ENCODE results near the gene ZNF530.

ZNF530 gene
- total RNA-seq, result 4.4 to 6.6 (median 4.8) reads per million in 3 donors

DNA sequence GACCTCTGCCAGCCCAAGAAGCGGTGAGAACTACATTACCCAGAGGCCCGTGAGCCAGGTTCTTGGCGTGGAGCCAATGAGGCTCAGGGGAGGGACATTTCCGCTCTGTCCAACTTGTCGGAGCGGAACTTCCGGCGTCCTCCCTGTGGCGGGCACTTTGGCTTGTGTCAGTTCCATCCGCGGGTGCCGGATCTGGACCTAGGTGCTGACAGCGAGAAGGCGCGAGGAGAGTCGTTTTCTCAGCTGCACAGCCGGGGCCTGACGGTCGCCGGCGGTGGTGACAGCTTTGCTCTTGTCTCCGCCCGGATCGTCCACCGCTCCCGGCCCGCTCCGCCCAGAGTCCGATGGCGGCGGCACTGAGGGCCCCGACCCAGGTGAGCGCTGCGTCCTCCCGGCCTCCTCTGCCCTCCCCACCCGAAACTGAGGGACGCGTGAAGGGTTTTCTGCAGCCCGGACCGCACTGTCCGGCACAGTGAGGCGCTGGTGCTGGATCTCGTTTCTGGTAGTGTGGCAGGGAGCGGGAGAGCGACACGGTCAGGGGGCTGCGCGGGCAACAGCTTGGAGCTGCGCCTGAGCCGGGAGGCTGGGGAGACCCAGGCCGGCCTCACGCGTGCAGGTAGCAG lies at the start of gene ZNF530:
Gene ZNF530, plus strand, starts transcription at position 125 of the 623 bp plus-strand sequence. CDS start 4,461 bp downstream, outside the sequence.
- Histone ChIP-seq H3K27me3 (replicated peaks; ENCODE audit: control insufficient read depth, insufficient read depth, low read length, poor library complexity, severe bottlenecking) (no peaks in the 10 kb centered on the region), H3K4me3 (ENCODE audit: insufficient read depth, low read depth, low read length, poor library complexity, severe bottlenecking) (peak within 1 kb of the TSS; percentile 77), H3K9me3 (ENCODE audit: control insufficient read depth, low read length) (peaks cover 10% of the 10 kb centered on the region), H3K27ac (ENCODE audit: insufficient read depth, low read length, poor library complexity, severe bottlenecking) (no peak within 1 kb of the TSS), H3K4me1 (ENCODE audit: control insufficient read depth, insufficient read depth, low read length, poor library complexity, severe bottlenecking) (peaks cover 4% of the 10 kb centered on the region), H3K36me3 (ENCODE audit: control insufficient read depth, insufficient read depth, low read length) (peaks cover 16% of the 10 kb centered on the region)
- peak; percentile 56 to 74 (median 68) for DNase-seq

DNA sequence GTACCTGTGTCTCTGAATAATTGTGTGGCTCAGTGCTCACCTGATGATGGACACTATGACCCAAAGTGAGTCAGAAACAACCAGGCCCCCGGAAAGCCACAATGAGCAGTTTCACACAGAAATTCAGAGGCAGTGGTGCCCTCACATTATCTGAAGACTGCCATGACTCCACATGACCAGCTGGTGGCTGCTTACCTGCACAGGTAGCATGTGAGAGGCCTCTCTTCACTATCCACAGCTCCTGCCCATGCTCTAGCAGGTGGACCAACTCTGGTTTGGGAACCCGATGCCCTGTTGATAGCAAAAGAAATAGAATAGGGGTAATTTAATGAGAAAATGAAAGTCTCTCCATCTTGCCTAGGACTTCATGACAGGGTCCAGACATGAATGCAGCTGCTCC lies 47.3 kb upstream of the ZNF530 start:
- Histone ChIP-seq H3K36me3 (ENCODE audit: control insufficient read depth, insufficient read depth, low read length) (peaks cover 87% of the 10 kb centered on the region), H3K4me3 (ENCODE audit: insufficient read depth, low read depth, low read length, poor library complexity, severe bottlenecking) (no peak overlapping the region), H3K27ac (ENCODE audit: insufficient read depth, low read length, poor library complexity, severe bottlenecking) (no peak overlapping the region), H3K27me3 (replicated peaks; ENCODE audit: control insufficient read depth, insufficient read depth, low read length, poor library complexity, severe bottlenecking) (no peaks in the 10 kb centered on the region), H3K9me3 (ENCODE audit: control insufficient read depth, low read length) (peaks cover 32% of the 10 kb centered on the region), H3K4me1 (ENCODE audit: control insufficient read depth, insufficient read depth, low read length, poor library complexity, severe bottlenecking) (no peaks in the 10 kb centered on the region)
- no peak for DNase-seq

GRCh38 chr19:57557659-57558058 lies 42.0 kb upstream of the ZNF530 start:
- DNase-seq, result no peak
- H3K27ac ChIP-seq (ENCODE audit: insufficient read depth, low read length, poor library complexity, severe bottlenecking), result no peak overlapping the region
- no peaks in the 10 kb centered on the region for H3K27me3 ChIP-seq (replicated peaks; ENCODE audit: control insufficient read depth, insufficient read depth, low read length, poor library complexity, severe bottlenecking)
- H3K36me3 ChIP-seq (ENCODE audit: control insufficient read depth, insufficient read depth, low read length), result peaks cover 37% of the 10 kb centered on the region
- no peak overlapping the region for H3K4me3 ChIP-seq (ENCODE audit: insufficient read depth, low read depth, low read length, poor library complexity, severe bottlenecking)
- H3K4me1 ChIP-seq (ENCODE audit: control insufficient read depth, insufficient read depth, low read length, poor library complexity, severe bottlenecking), result no peaks in the 10 kb centered on the region
- H3K9me3 ChIP-seq (ENCODE audit: control insufficient read depth, low read length), result peaks cover 16% of the 10 kb centered on the region

DNA sequence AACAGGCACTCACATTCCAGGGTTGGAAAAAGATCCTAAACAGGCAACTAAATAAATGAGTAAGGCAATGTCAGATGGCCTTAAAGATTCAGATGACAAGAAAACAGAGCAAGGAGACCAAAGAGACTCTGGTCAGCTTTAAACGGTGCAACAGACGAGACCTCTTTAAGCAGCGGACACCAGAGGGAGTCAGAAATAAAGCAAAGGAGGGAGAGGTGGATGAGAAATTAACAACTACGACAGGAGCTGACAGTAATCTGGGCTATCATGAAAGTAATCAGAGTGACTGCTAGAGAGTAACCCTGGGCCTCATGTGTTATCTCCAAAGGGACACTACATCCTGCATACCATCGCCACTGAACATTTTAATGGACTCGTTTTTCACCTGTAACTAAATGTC lies 41.2 kb upstream of the ZNF530 start:
- Histone ChIP-seq H3K4me1 (ENCODE audit: control insufficient read depth, insufficient read depth, low read length, poor library complexity, severe bottlenecking) (no peaks in the 10 kb centered on the region), H3K4me3 (ENCODE audit: insufficient read depth, low read depth, low read length, poor library complexity, severe bottlenecking) (peak overlapping the region; percentile 83), H3K9me3 (ENCODE audit: control insufficient read depth, low read length) (peaks cover 7% of the 10 kb centered on the region), H3K27ac (ENCODE audit: insufficient read depth, low read length, poor library complexity, severe bottlenecking) (no peak overlapping the region), H3K27me3 (replicated peaks; ENCODE audit: control insufficient read depth, insufficient read depth, low read length, poor library complexity, severe bottlenecking) (no peaks in the 10 kb centered on the region), H3K36me3 (ENCODE audit: control insufficient read depth, insufficient read depth, low read length) (peaks cover 28% of the 10 kb centered on the region)
- no peak for DNase-seq

DNA sequence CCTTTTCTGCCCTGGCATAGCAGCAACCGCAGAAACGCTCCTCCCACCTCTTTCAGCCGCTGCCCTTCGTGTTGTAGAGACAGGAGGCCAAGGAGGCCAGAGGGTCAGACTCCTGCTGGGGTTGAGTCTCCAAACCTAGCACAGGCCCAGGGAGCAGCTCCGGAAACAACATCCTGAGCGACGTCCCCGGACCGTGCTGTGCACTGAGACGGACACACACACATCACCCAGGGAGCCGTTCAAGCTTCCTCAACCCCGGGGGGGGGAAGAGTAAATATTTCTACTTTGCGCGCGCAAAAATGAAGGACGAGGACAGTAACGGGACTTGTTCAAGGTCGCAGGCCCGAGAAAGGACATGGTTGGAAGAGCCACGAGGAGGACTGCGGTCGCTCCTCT lies 40.7 kb upstream of the ZNF530 start:
- no peak for DNase-seq
- Histone ChIP-seq H3K4me3 (ENCODE audit: insufficient read depth, low read depth, low read length, poor library complexity, severe bottlenecking) (peak overlapping the region; percentile 83), H3K27ac (ENCODE audit: insufficient read depth, low read length, poor library complexity, severe bottlenecking) (peak overlapping the region; percentile 52), H3K36me3 (ENCODE audit: control insufficient read depth, insufficient read depth, low read length) (peaks cover 24% of the 10 kb centered on the region), H3K9me3 (ENCODE audit: control insufficient read depth, low read length) (peaks cover 3% of the 10 kb centered on the region), H3K27me3 (replicated peaks; ENCODE audit: control insufficient read depth, insufficient read depth, low read length, poor library complexity, severe bottlenecking) (no peaks in the 10 kb centered on the region), H3K4me1 (ENCODE audit: control insufficient read depth, insufficient read depth, low read length, poor library complexity, severe bottlenecking) (no peaks in the 10 kb centered on the region)

GRCh38 chr19:57559404-57560025 lies 40.2 kb upstream of the ZNF530 start, which contains the start of gene ZNF550:
ZNF550 (minus strand) TSS chr19:57559863; CDS start chr19:57559682, 181 bp downstream.
- Histone ChIP-seq H3K27me3 (replicated peaks; ENCODE audit: control insufficient read depth, insufficient read depth, low read length, poor library complexity, severe bottlenecking) (no peaks in the 10 kb centered on the region), H3K4me3 (ENCODE audit: insufficient read depth, low read depth, low read length, poor library complexity, severe bottlenecking) (peak within 1 kb of the TSS; percentile 83), H3K9me3 (ENCODE audit: control insufficient read depth, low read length) (peaks cover under 1% of the 10 kb centered on the region), H3K36me3 (ENCODE audit: control insufficient read depth, insufficient read depth, low read length) (peaks cover 19% of the 10 kb centered on the region), H3K4me1 (ENCODE audit: control insufficient read depth, insufficient read depth, low read length, poor library complexity, severe bottlenecking) (no peaks in the 10 kb centered on the region), H3K27ac (ENCODE audit: insufficient read depth, low read length, poor library complexity, severe bottlenecking) (peak within 1 kb of the TSS; percentile 52)
- DNase-seq, result peak; percentile 69 to 75 (median 75)

DNA sequence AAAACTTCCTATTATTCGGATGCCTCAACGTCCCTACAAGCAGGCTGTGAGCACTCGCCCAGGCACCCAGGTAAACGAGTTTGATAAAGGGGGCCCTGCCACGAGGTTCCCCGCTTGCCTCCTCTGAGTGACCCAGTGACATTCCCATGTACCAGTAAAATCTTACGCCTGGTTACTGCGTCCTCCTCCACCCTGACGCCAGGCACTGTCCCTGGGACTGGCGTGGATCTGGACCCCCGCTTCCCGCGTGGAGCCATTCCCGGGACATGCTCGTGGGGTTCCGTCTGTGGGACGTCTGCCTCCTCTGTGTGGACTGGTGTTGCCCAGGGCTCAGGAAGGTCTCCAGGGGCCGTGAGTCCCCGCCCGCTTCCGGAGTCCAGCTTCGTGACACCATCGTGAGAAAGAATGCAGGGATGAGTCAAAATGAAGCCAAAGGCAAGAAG lies 39.6 kb upstream of the ZNF530 start:
- Histone ChIP-seq H3K27me3 (replicated peaks; ENCODE audit: control insufficient read depth, insufficient read depth, low read length, poor library complexity, severe bottlenecking) (no peaks in the 10 kb centered on the region), H3K36me3 (ENCODE audit: control insufficient read depth, insufficient read depth, low read length) (peaks cover 13% of the 10 kb centered on the region), H3K4me1 (ENCODE audit: control insufficient read depth, insufficient read depth, low read length, poor library complexity, severe bottlenecking) (no peaks in the 10 kb centered on the region), H3K9me3 (ENCODE audit: control insufficient read depth, low read length) (no peaks in the 10 kb centered on the region), H3K27ac (ENCODE audit: insufficient read depth, low read length, poor library complexity, severe bottlenecking) (no peak overlapping the region), H3K4me3 (ENCODE audit: insufficient read depth, low read depth, low read length, poor library complexity, severe bottlenecking) (peak overlapping the region; percentile 83)
- no peak for DNase-seq

DNA sequence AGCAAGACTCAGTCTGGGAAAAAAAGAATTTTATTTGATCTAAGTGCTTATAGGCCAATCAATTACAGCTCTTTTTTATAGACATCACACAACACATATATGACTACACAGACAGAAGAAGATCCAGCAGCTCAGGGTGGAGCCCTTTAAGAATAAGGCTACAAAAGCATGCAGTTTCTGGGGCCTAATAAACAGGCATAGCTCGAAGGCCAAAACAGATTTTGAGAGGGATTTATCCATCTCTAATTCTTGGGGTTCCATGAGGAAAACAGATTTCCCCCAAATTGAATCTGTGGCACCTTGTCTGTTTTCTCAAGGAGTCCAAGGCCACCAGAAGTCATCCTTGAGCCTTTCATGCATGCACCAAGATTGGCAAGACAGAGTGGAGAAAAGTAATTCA lies 36.1 kb upstream of the ZNF530 start:
- no peaks in the 10 kb centered on the region for H3K36me3 ChIP-seq (ENCODE audit: control insufficient read depth, insufficient read depth, low read length)
- H3K4me1 ChIP-seq (ENCODE audit: control insufficient read depth, insufficient read depth, low read length, poor library complexity, severe bottlenecking), result no peaks in the 10 kb centered on the region
- peaks cover 19% of the 10 kb centered on the region for H3K9me3 ChIP-seq (ENCODE audit: control insufficient read depth, low read length)
- no peak overlapping the region for H3K4me3 ChIP-seq (ENCODE audit: insufficient read depth, low read depth, low read length, poor library complexity, severe bottlenecking)
- DNase-seq, result no peak
- H3K27ac ChIP-seq (ENCODE audit: insufficient read depth, low read length, poor library complexity, severe bottlenecking), result no peak overlapping the region
- no peaks in the 10 kb centered on the region for H3K27me3 ChIP-seq (replicated peaks; ENCODE audit: control insufficient read depth, insufficient read depth, low read length, poor library complexity, severe bottlenecking)

DNA sequence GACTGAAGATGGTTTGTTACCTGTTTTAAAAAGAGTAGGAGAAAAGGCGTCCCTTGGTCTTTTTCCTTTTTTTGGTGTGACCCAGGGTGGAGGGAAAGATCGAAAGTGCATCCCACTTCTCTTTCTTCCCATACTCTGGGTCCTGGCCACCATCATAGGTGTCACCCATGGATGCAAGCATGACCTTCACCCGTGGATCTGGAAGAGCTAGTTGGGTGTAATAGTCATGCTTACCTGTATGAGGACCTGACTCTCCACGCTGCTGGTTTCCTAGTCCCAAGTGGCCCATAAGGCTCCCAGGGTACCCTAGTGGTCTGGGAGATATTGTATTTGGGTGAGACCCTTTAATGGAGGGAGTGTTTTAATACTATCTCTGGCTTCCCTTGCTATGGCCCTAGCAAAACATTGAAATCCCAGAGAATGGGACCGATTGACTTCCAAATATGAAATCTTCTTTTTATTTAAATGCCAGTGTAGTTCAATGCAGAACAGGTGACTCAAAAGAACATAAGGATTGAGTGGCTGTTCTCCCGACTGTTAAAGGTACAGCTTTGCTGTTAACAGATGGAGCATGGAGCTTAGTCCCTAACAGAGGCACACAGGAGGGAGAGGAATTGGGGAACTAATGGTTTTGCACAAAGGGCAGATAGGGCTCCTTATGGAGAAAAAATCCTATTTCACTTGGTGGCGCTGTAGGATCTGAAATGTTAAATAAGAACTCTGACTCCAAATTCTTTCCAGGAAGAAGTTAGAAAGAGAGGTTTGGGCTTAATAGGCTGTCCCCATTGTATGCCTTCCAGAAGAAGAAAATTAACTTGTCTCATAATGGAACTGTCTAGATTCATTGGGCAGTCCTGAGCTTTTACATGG lies 33.1 kb upstream of the ZNF530 start:
- Histone ChIP-seq H3K9me3 (ENCODE audit: control insufficient read depth, low read length) (peaks cover 37% of the 10 kb centered on the region), H3K4me1 (ENCODE audit: control insufficient read depth, insufficient read depth, low read length, poor library complexity, severe bottlenecking) (no peaks in the 10 kb centered on the region)
- no peak for DNase-seq

More for the DNA sequence above, 33.1 kb upstream of the ZNF530 start:
- H3K36me3 ChIP-seq (ENCODE audit: control insufficient read depth, insufficient read depth, low read length), result no peaks in the 10 kb centered on the region
- no peaks in the 10 kb centered on the region for H3K27me3 ChIP-seq (replicated peaks; ENCODE audit: control insufficient read depth, insufficient read depth, low read length, poor library complexity, severe bottlenecking)
- peak overlapping the region; percentile 3 for H3K4me3 ChIP-seq (ENCODE audit: insufficient read depth, low read depth, low read length, poor library complexity, severe bottlenecking)
- no peak overlapping the region for H3K27ac ChIP-seq (ENCODE audit: insufficient read depth, low read length, poor library complexity, severe bottlenecking)
